KMS-11 (cell line): ENCODE results near the gene PTGFRN.

Source experiments
- H2AFZ ChIP-seq: fragments of 200-600 bp; sonication (generic); 2 replicates; pipeline ENCODE4 v1.6.1; 2016; ENCODE audit warnings: antibody characterized with exemption, mixed run types, low read depth
- H3K27ac ChIP-seq: fragments of 200-600 bp; sonication (generic); 2 replicates; pipeline ENCODE4 v1.6.1; 2016; ENCODE audit warnings: mild to moderate bottlenecking, mixed run types
- H3K27me3 ChIP-seq: fragments of 200-600 bp; sonication (generic); 2 replicates; pipeline ENCODE4 v1.6.1; 2017; ENCODE audit warnings: mild to moderate bottlenecking, low read depth, mixed run types, moderate library complexity; ENCODE audit not compliant: insufficient read depth
- H3K36me3 ChIP-seq: fragments of 200-600 bp; sonication (generic); 2 replicates; pipeline ENCODE4 v1.6.1; 2017; ENCODE audit warnings: mild to moderate bottlenecking, mixed run types; ENCODE audit not compliant: insufficient read depth
- H3K4me1 ChIP-seq: fragments of 200-600 bp; sonication (generic); 2 replicates; pipeline ENCODE4 v1.6.1; 2016; ENCODE audit warnings: mild to moderate bottlenecking, low read depth, mixed run types; ENCODE audit not compliant: poor library complexity, severe bottlenecking
- H3K4me2 ChIP-seq: fragments of 200-600 bp; sonication (generic); 2 replicates; pipeline ENCODE4 v1.7.0; 2016; ENCODE audit warnings: mild to moderate bottlenecking, mixed run types
- H3K4me3 ChIP-seq: fragments of 200-600 bp; sonication (generic); IDR thresholded peaks from 2 replicates; pipeline ENCODE4 v1.6.1; 2017; ENCODE audit warnings: low read depth, low read length, mixed read lengths; ENCODE audit not compliant: insufficient read depth
- H3K79me2 ChIP-seq: fragments of 200-600 bp; sonication (generic); 2 replicates; pipeline ENCODE4 v1.6.1; 2016; ENCODE audit warnings: low read depth, mixed run types; ENCODE audit not compliant: insufficient read depth
- H3K9ac ChIP-seq: fragments of 200-600 bp; sonication (generic); 2 replicates; pipeline ENCODE4 v1.6.1; 2016; ENCODE audit warnings: mild to moderate bottlenecking, mixed run types
- H4K20me1 ChIP-seq: fragments of 200-600 bp; sonication (generic); 2 replicates; pipeline ENCODE4 v1.6.1; 2016; ENCODE audit warnings: mild to moderate bottlenecking, mixed run types; ENCODE audit not compliant: insufficient read depth
- TF ChIP-seq, protein P1 (sequence below): fragments of 200-600 bp; sonication (generic); conservative IDR thresholded peaks from 2 replicates; pipeline ENCODE4 v1.6.1; 2017; ENCODE audit warnings: low read depth, mild to moderate bottlenecking, antibody characterized with exemption, low read length, moderate library complexity, mixed read lengths

Gene PTGFRN

DNA sequence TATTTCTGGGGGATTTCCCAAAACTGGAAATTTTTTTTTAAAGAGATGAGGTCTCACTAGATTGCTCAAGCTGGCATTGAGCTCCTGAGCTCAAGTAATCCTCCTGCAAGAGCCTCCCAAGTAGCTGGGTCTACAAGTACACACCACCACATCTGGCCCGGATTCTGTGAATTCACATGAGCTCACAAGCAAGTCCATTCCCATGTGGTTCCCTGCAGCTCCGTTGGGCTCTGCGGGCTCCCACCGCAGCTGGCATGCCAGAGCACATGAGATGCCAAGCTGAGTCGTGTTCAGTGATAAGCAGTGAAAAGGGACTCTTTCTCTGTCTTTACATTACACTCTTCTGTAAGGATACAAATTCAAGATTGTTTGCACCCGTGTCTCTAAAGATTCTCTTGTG lies 128.5 kb downstream of the PTGFRN start:
- Histone ChIP-seq H3K4me1 (no peaks in the 10 kb centered on the region), H3K27me3 (no peaks in the 10 kb centered on the region), H3K27ac (no peak overlapping the region), H3K4me3 (no peak overlapping the region), H2AFZ (no peak overlapping the region), H3K4me2 (no peak overlapping the region), H3K36me3 (no peaks in the 10 kb centered on the region), H4K20me1 (no peaks in the 10 kb centered on the region), H3K9ac (no peak overlapping the region), H3K79me2 (no peaks in the 10 kb centered on the region)
- TF ChIP-seq, protein P1, sequence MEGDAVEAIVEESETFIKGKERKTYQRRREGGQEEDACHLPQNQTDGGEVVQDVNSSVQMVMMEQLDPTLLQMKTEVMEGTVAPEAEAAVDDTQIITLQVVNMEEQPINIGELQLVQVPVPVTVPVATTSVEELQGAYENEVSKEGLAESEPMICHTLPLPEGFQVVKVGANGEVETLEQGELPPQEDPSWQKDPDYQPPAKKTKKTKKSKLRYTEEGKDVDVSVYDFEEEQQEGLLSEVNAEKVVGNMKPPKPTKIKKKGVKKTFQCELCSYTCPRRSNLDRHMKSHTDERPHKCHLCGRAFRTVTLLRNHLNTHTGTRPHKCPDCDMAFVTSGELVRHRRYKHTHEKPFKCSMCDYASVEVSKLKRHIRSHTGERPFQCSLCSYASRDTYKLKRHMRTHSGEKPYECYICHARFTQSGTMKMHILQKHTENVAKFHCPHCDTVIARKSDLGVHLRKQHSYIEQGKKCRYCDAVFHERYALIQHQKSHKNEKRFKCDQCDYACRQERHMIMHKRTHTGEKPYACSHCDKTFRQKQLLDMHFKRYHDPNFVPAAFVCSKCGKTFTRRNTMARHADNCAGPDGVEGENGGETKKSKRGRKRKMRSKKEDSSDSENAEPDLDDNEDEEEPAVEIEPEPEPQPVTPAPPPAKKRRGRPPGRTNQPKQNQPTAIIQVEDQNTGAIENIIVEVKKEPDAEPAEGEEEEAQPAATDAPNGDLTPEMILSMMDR: no peak
